Small intestine (tissue), 7 donors: ENCODE measurements around the gene ITPA. TPM values are rescaled to one million over a fixed set of nuclear protein-coding genes. Genes with fewer than 3 reads are reported as not detected.
A peak's percentile ranks its signal among the peaks of the same experiment; 100 is the strongest.

ENCODE experiments used
- DNase-seq, 2 donors: peaks; one replicate each; pipeline versions ENCODE4 v3.0.0 to v3.0.0-alpha.2; 2013
- FAIRE-seq: peaks from 2 replicates; lab custom pipeline; 2012; peaks lifted over from hg19 to GRCh38; lab: Jason Lieb, UNC
- H3K27ac ChIP-seq, 3 donors: one replicate each; pipeline ENCODE4 v1.5.1; 2013; ENCODE audit warnings: low read length in 2 of 3, mild to moderate bottlenecking in 2 of 3, control low read depth in 1 of 3, inconsistent platforms in 1 of 3, low read depth in 1 of 3, moderate library complexity in 1 of 3
- H3K27me3 ChIP-seq, 3 donors: one replicate each; pipeline ENCODE4 v1.6.1; 2013; ENCODE audit warnings: low read length in 3 of 3, inconsistent platforms in 1 of 3; ENCODE audit not compliant: control insufficient read depth in 3 of 3, insufficient read depth in 3 of 3
- H3K36me3 ChIP-seq, 3 donors: one replicate each; pipeline ENCODE4 v1.6.1; 2013; ENCODE audit warnings: low read length in 3 of 3, inconsistent platforms in 1 of 3, low read depth in 1 of 3, mild to moderate bottlenecking in 1 of 3, moderate library complexity in 1 of 3; ENCODE audit not compliant: control insufficient read depth in 3 of 3, insufficient read depth in 2 of 3
- H3K4me1 ChIP-seq, 3 donors: one replicate each; pipeline ENCODE4 v1.6.1; 2013; ENCODE audit warnings: low read length in 2 of 3, inconsistent platforms in 1 of 3, low read depth in 1 of 3, mild to moderate bottlenecking in 1 of 3, moderate library complexity in 1 of 3; ENCODE audit not compliant: control insufficient read depth in 3 of 3, insufficient read depth in 2 of 3
- H3K4me3 ChIP-seq, 3 donors: one replicate each; pipeline ENCODE4 v1.5.1; 2013; ENCODE audit warnings: low read length in 3 of 3, control low read depth in 1 of 3, inconsistent platforms in 1 of 3, low read depth in 1 of 3, mild to moderate bottlenecking in 1 of 3, moderate library complexity in 1 of 3
- H3K9me3 ChIP-seq, 2 donors: one replicate each; pipeline ENCODE4 v1.6.1; 2013; ENCODE audit warnings: low read depth in 1 of 2, low read length in 1 of 2; ENCODE audit not compliant: control insufficient read depth in 2 of 2, insufficient read depth in 1 of 2
- WGBS, 3 donors: extraction: QIAGEN DNeasy Blood & Tissue Kit; methylation state at CpG; one replicate each; pipeline ENCODE4 v1.1.7; 2013; 5-methylcytosine and 5-hydroxymethylcytosine counted together
- polyA plus RNA-seq, 4 donors: library from polyadenylated mRNA; stranded (reverse) in 3 of 4; unstranded in 1 of 4; fragments of 200-250 nt in 3 of 4; fragments of 120-200 nt in 1 of 4; gene quantifications; one replicate each; pipeline versions ENCODE4 v1.2.1 to v1.2.3, GENCODE V29; 2013
- donor health status: healthy with polysubstance abuse.
- donor health status: control.
- donor health status: control.
- donor health status: Bipolar disorder and iron deficiency.
- donor health status: healthy.

The ITPA gene
- polyA plus RNA-seq, 4 donors, result 60.3 to 97.0 (median 69.7) TPM

GRCh38 chr20:3247638-3248037 is 38.3 kb downstream of the ITPA start:
- DNase-seq (no peak), FAIRE-seq (no peak)
- no peaks in the 10 kb centered on the region for H3K9me3 ChIP-seq
- H3K27ac ChIP-seq, result no peak overlapping the region
- WGBS, 3 donors, result 66 to 74% (median 68%) methylated on average over 4 of the region's 4 CpGs
- H3K4me3 ChIP-seq, result no peak overlapping the region
- H3K4me1 ChIP-seq, result peaks cover 0 to 9% (median 2%) of the 10 kb centered on the region in 3 donors
- peaks cover 0 to 24% (median 0%) of the 10 kb centered on the region in 3 donors for H3K36me3 ChIP-seq
- H3K27me3 ChIP-seq, result peaks cover 0 to 52% (median 2%) of the 10 kb centered on the region in 3 donors

- peaks cover 0 to 51% (median 2%) of the 10 kb centered on the region in 3 donors for H3K27me3 ChIP-seq
- 6 to 12% (median 10%) methylated on average over 53 of the region's 53 CpGs for WGBS, 3 donors
- DNase-seq, result peak; percentile 28 to 39
These were observed 39.1 kb downstream of the ITPA start for GRCh38 chr20:3248167-3248992.

DNA sequence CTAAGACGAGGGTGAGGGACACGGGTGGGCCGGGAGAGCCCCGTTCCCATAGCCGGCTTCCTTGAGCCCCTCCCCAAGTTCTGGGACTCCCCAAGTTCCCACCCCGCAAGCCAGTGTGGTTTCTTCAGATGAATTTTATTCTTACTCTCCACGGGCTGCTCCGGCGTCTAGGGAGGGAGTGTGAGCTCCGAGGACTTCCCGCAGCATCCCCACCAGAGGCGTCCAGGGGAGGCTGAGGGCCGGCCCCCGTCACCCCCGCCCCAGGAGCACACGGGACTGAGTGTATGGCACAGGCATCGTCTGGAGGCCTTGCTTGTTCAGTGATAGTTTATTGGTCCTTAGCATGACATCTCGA is 39.7 kb downstream of the ITPA start:
- peaks cover 0 to 9% (median 2%) of the 10 kb centered on the region in 3 donors for H3K4me1 ChIP-seq
- no peak overlapping the region for H3K27ac ChIP-seq
- peaks cover 0 to 34% (median 0%) of the 10 kb centered on the region in 3 donors for H3K36me3 ChIP-seq
- 5 to 16% (median 5%) methylated on average over 18 of the region's 18 CpGs for WGBS, 3 donors
- H3K27me3 ChIP-seq, result peaks cover 0 to 46% (median 2%) of the 10 kb centered on the region in 3 donors
- FAIRE-seq (no peak), DNase-seq (no peak)
- H3K4me3 ChIP-seq, result no peak overlapping the region
- H3K9me3 ChIP-seq, result no peaks in the 10 kb centered on the region

More at GRCh38 chr20:3248167-3248992, 39.1 kb downstream of the ITPA start:
- Histone ChIP-seq H3K27ac (no peak overlapping the region), H3K9me3 (no peaks in the 10 kb centered on the region), H3K4me3 (no peak overlapping the region), H3K4me1 (peaks cover 0 to 9% (median 2%) of the 10 kb centered on the region in 3 donors), H3K36me3 (peaks cover 0 to 28% (median 0%) of the 10 kb centered on the region in 3 donors)
- FAIRE-seq, result no peak

DNA sequence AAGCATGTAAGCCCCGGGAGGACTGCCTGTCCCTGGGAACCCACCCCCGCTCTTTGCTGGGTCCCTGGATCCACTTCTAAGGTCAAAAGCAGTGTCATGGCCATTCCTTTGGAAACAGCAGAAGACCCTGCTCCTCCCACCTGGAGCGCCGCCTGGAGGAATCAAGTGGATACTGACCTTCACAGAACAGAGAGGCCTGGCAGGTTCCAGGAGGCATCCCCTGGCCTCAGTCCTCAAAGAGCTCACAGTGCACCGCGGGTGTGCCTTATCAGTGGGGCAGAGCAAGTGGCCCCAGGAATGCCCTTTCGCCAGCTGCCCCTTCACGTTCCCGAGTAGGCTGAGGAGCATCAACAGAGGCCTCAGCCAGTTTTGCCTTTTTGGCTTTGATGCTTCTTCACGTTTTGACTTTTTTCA is 40.8 kb downstream of the ITPA start:
- H3K4me1 ChIP-seq, result peaks cover 0 to 9% (median 2%) of the 10 kb centered on the region in 3 donors
- WGBS, 3 donors, result 60 to 69% (median 64%) methylated on average over 10 of the region's 10 CpGs
- peaks cover 0 to 36% (median 2%) of the 10 kb centered on the region in 3 donors for H3K27me3 ChIP-seq
- no peak overlapping the region for H3K4me3 ChIP-seq
- H3K27ac ChIP-seq, result no peak overlapping the region
- no peaks in the 10 kb centered on the region for H3K9me3 ChIP-seq
- no peak for DNase-seq
- peaks cover 0 to 42% (median 0%) of the 10 kb centered on the region in 3 donors for H3K36me3 ChIP-seq
- FAIRE-seq, result no peak

- Histone ChIP-seq H3K9me3 (no peaks in the 10 kb centered on the region), H3K27me3 (peaks cover 0 to 32% (median 2%) of the 10 kb centered on the region in 3 donors), H3K27ac (no peak overlapping the region), H3K4me3 (no peak overlapping the region), H3K36me3 (peaks cover 0 to 57% (median 7%) of the 10 kb centered on the region in 3 donors), H3K4me1 (peaks cover 0 to 9% (median 2%) of the 10 kb centered on the region in 3 donors)
- DNase-seq (no peak), FAIRE-seq (no peak)
- WGBS, 3 donors, result 68 to 90% (median 78%) methylated on average over 8 of the region's 8 CpGs
These were observed 42.5 kb downstream of the ITPA start for GRCh38 chr20:3251806-3252205.

GRCh38 chr20:3255728-3256127 is 46.4 kb downstream of the ITPA start:
- Histone ChIP-seq H3K9me3 (no peaks in the 10 kb centered on the region), H3K4me1 (no peaks in the 10 kb centered on the region), H3K27me3 (peaks cover 0 to under 1% (median 0%) of the 10 kb centered on the region in 3 donors), H3K36me3 (peaks cover 0 to 79% (median 7%) of the 10 kb centered on the region in 3 donors), H3K4me3 (no peak overlapping the region), H3K27ac (no peak overlapping the region)
- WGBS, 3 donors, result 95 to 100% (median 97%) methylated on average over 5 of the region's 5 CpGs
- FAIRE-seq, result no peak
- no peak for DNase-seq

- no peak overlapping the region for H3K4me3 ChIP-seq
- DNase-seq (no peak), FAIRE-seq (no peak)
- 88 to 92% (median 91%) methylated on average over 5 of the region's 5 CpGs for WGBS, 3 donors
- H3K27me3 ChIP-seq, result no peaks in the 10 kb centered on the region
- no peaks in the 10 kb centered on the region for H3K4me1 ChIP-seq
- H3K9me3 ChIP-seq, result no peaks in the 10 kb centered on the region
- peaks cover 0 to 68% (median 7%) of the 10 kb centered on the region in 3 donors for H3K36me3 ChIP-seq
- H3K27ac ChIP-seq, result no peak overlapping the region
These were observed 49.1 kb downstream of the ITPA start for GRCh38 chr20:3258429-3258828.

DNA sequence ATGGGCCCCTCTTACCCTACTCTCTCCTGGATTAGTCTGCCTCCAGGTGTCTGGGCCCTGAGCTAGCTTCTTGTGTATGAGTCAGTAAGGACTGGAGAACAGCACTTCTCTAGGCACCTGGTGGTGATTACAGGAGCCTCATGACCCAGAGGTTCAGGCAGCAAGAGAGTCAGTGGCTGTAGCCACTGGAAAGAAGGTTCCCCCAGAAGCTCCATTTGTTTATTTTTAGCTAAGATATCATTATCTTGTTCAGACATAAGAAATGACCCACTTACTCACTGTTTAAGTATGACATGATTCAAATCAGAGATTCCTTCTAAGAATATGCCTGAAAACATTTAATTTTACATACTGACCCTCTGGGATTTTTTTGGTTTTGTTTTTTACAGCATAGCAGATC is 53.3 kb downstream of the ITPA start:
- peaks cover 0 to 46% (median 2%) of the 10 kb centered on the region in 3 donors for H3K36me3 ChIP-seq
- DNase-seq (no peak), FAIRE-seq (no peak)
- no peaks in the 10 kb centered on the region for H3K4me1 ChIP-seq
- H3K27me3 ChIP-seq, result no peaks in the 10 kb centered on the region
- H3K9me3 ChIP-seq, result no peaks in the 10 kb centered on the region
- no peak overlapping the region for H3K27ac ChIP-seq
- H3K4me3 ChIP-seq, result no peak overlapping the region
